SJSA1 (cell line): ENCODE results near the gene NUP37. TPM values are rescaled to one million over a fixed set of nuclear protein-coding genes. Genes with fewer than 3 reads are reported as not detected.
"Not testable (repeated sequence)": the region's sequence is repeated elsewhere in the genome, so short reads cannot be mapped to it uniquely, and the experiment has no call there.

ENCODE experiments used
- DNase-seq, 2 experiments: peaks; one replicate each; pipeline ENCODE4 v3.0.0-alpha.2; 2015 to 2020; ENCODE audit warnings: low spot score in 2 of 2, low read depth in 1 of 2
- H3K27ac ChIP-seq: fragments of 250-450 bp; sonication (Bioruptor Pico); 2 replicates; pipeline ENCODE4 v1.5.1; 2020; ENCODE audit warnings: mild to moderate bottlenecking, moderate library complexity
- H3K27me3 ChIP-seq: fragments of 250-450 bp; sonication (Bioruptor Pico); replicated peaks from 2 replicates; pipeline ENCODE4 v1.5.1; 2020; ENCODE audit warnings: mild to moderate bottlenecking, moderate library complexity
- H3K36me3 ChIP-seq: fragments of 250-450 bp; sonication (Bioruptor Pico); 2 replicates; pipeline ENCODE4 v1.5.1; 2020; ENCODE audit warnings: mild to moderate bottlenecking
- H3K4me1 ChIP-seq: fragments of 250-450 bp; sonication (Bioruptor Pico); replicated peaks from 2 replicates; pipeline ENCODE4 v1.6.1; 2021; ENCODE audit warnings: mild to moderate bottlenecking
- H3K4me3 ChIP-seq: fragments of 250-450 bp; sonication (Bioruptor Pico); 2 replicates; pipeline ENCODE4 v1.5.1; 2020; ENCODE audit warnings: mild to moderate bottlenecking
- H3K9me3 ChIP-seq: fragments of 250-450 bp; sonication (Bioruptor Pico); replicated peaks from 2 replicates; pipeline ENCODE4 v1.5.1; 2020; ENCODE audit warnings: mild to moderate bottlenecking
- total RNA-seq: library from RNA; depleted of rRNA; stranded (reverse); fragments of >200 nt; shearing (Covaris generic); gene quantifications from 2 replicates; pipeline ENCODE4 v1.2.3, GENCODE V29; 2014

NUP37 gene
- total RNA-seq, 1 experiment from 2014 or later = 85.3 TPM

DNA sequence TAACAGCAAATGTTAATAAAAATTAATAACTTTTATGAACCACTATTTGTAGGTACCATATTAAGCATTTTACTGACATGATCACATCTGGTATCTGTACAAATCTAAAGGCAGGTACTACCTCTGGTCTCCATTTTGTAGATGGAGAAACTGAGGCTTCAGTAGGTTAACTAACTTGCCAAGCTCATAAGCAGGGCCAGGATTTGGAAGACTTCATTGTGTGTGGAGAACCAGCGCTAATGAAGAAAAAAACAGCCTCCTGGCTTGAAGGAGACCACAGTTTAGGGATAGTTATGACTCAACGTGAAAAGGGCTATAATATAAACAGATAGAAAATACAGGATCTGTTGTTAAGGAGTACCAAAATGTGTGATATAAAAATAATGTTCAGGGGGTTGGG lies 1.0 kb downstream of the NUP37 start:
- peak in 1 of 2 experiments; percentile 2 for DNase-seq
- H3K36me3 ChIP-seq = peaks cover 40% of the 10 kb centered on the region
- no peaks in the 10 kb centered on the region for H3K27me3 ChIP-seq
- H3K27ac ChIP-seq = no peak overlapping the region
- H3K4me1 ChIP-seq = peaks cover 15% of the 10 kb centered on the region
- peak overlapping the region; percentile 70 for H3K4me3 ChIP-seq
- no peaks in the 10 kb centered on the region for H3K9me3 ChIP-seq

DNA sequence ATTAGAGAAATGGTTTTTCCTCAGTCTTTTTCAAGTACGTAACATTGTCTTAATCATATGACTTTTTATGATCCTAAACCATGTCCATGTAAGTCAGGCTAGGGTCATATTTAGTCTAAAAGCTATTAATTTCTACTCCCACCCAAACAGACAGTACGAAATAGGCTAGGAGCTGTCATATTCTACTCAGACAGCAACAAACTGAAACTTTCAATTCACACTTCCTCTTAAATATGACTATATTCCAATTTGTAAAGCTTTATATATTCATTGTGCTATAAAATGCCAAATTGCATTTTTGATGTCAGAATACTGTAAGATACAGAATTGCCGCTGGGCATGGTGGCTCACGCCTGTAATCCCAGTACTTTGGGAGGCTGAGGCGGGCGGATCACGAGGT lies 3.5 kb downstream of the NUP37 start:
- Histone ChIP-seq H3K27ac (no peak overlapping the region), H3K36me3 (peaks cover 45% of the 10 kb centered on the region), H3K9me3 (no peaks in the 10 kb centered on the region), H3K4me3 (no peak overlapping the region), H3K27me3 (no peaks in the 10 kb centered on the region), H3K4me1 (peaks cover 10% of the 10 kb centered on the region)
- no peak for DNase-seq

DNA sequence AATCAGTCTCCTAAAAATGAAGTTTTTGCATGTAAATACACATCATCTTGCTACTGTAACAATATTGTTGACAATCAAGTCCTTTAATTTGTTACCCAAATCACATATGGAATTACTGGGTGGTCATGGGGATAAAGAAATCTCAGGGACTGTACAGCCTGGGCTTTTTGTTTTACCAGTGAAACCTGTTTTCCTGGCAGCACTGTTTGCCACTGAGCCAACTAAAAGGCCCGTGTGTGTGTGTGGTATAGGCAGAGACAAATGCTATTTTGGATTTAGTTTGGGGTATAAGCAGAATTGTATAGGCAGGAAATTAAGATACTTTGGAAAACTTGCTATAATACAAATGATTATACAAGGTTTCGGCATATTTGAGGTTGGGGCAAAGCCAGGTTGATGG lies 5.7 kb downstream of the NUP37 start:
- no peaks in the 10 kb centered on the region for H3K9me3 ChIP-seq
- peaks cover 5% of the 10 kb centered on the region for H3K4me1 ChIP-seq
- H3K27ac ChIP-seq = no peak overlapping the region
- H3K4me3 ChIP-seq = no peak overlapping the region
- peaks cover 54% of the 10 kb centered on the region for H3K36me3 ChIP-seq
- no peak for DNase-seq
- no peaks in the 10 kb centered on the region for H3K27me3 ChIP-seq

DNA sequence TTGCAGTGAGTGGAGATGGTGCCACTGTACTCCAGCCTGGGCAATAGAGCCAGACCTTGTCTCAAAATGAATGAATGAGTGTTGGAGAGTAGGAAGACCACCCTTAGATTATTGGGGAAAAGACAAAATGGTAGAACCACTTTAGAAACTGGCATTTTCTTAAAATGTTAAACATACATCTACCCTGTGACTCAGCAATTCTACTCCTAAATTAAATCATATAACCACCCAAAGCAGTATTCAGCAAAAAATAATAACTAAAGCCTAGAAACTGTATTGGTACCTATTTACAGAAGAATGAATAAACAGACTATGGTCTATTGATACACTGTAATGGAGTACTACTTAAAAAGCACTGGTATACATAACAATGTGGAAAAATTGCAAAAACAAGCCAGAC lies 9.1 kb downstream of the NUP37 start:
- H3K27ac ChIP-seq = no peak overlapping the region
- no peaks in the 10 kb centered on the region for H3K27me3 ChIP-seq
- H3K36me3 ChIP-seq = peaks cover 60% of the 10 kb centered on the region
- DNase-seq = no peak
- no peaks in the 10 kb centered on the region for H3K4me1 ChIP-seq
- no peaks in the 10 kb centered on the region for H3K9me3 ChIP-seq
- no peak overlapping the region for H3K4me3 ChIP-seq

DNA sequence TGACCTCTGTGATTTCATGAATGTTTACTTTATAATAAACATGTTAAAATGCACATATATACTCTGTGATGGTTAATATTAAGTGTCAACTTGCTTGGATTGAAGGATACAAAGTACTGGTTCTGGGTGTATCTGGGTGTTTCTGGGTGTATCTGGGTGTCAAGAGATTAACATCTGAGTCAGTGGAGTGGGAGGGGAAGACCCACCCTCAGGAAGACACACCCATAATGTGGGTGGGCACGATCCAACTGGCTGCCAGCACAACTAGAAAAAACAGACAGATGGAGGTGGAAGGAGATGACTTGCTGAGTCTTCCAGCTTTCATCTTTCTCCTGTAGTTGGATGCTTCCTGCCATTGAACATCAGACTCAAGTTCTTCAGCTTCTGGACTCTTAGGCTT lies 11.9 kb downstream of the NUP37 start:
- no peak for DNase-seq
- H3K4me1 ChIP-seq = no peaks in the 10 kb centered on the region
- H3K9me3 ChIP-seq = no peaks in the 10 kb centered on the region
- H3K36me3 ChIP-seq = peaks cover 78% of the 10 kb centered on the region
- no peaks in the 10 kb centered on the region for H3K27me3 ChIP-seq
- H3K27ac ChIP-seq = no peak overlapping the region
- H3K4me3 ChIP-seq = no peak overlapping the region

DNA sequence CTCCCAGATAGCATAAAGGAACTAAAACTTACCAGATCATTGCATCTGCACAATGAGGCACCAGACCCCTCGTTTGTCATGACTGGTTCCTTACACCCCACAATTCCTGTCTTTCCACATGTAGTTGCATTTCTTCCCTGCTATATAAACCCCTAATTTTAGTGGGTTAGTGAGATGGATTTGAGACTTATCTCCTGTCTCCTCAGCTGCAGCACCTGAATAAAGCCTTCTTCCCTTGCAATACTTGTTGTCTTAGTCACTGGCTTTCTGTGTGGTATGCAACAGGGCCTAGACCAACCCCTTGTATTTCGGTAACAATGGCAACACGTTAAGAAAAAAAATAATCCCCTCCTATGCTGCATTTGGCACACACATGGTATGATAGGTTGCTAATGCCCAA lies 13.0 kb downstream of the NUP37 start:
- H3K27me3 ChIP-seq = no peaks in the 10 kb centered on the region
- no peaks in the 10 kb centered on the region for H3K4me1 ChIP-seq
- no peak overlapping the region for H3K27ac ChIP-seq
- no peak for DNase-seq
- no peak overlapping the region for H3K4me3 ChIP-seq
- peaks cover 87% of the 10 kb centered on the region for H3K36me3 ChIP-seq
- no peaks in the 10 kb centered on the region for H3K9me3 ChIP-seq

DNA sequence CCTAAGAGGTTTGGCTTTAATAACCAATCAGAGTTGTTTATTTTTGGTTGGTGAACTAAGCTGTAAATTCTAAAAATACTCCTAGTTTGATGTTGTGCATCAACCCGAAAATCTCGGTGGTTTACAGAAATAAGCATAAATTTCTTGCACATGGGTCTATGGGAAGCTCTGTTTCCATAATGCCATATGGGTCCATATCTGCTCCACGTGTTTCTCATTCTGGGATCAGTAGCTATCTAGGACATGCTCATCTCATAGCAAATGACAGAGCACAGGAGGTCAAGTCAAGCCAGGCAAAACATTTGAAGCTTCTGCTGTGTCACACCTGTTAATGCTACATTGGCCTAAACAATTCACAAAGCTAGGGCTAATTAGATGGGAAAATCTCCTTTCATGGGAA lies 23.1 kb downstream of the NUP37 start:
- H3K4me3 ChIP-seq = no peak overlapping the region
- H3K9me3 ChIP-seq = no peaks in the 10 kb centered on the region
- no peaks in the 10 kb centered on the region for H3K27me3 ChIP-seq
- no peak for DNase-seq
- H3K36me3 ChIP-seq = peaks cover 24% of the 10 kb centered on the region
- H3K4me1 ChIP-seq = peaks cover 3% of the 10 kb centered on the region; the same call in 1 of the 2 replicates
- no peak overlapping the region for H3K27ac ChIP-seq

DNA sequence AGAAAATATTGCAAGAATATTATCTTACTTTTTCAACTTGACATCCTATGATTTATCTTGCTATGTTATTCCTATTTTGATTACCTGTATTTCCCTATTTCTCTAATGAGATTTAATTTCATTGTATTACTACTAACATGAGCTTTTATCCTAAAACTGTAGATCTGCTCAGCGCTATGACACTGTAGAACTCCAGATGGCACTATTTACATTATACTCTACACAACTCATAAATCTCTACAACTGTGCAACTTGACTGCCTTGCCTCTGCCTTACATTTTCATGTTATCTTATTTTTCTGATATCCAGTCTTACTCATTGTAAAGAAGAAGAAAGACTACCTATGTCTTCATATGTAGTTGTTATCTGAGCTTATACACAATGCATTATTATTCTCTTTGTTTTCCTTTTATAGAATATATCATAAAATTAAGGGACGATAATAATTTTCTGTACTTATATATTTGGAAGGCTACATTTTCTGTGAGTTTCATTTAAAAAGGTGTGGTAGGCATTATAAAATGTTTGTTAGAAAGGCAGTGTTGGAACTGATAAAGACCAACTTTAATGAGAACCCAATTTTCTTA lies 24.1 kb downstream of the NUP37 start:
- H3K36me3 ChIP-seq = peaks cover 23% of the 10 kb centered on the region
- no peaks in the 10 kb centered on the region for H3K27me3 ChIP-seq
- no peak overlapping the region for H3K4me3 ChIP-seq
- no peak overlapping the region for H3K27ac ChIP-seq
- no peaks in the 10 kb centered on the region for H3K9me3 ChIP-seq
- peak in 1 of 2 experiments; percentile 5 for DNase-seq
- peaks cover 3% of the 10 kb centered on the region; the same call in 1 of the 2 replicates for H3K4me1 ChIP-seq

DNA sequence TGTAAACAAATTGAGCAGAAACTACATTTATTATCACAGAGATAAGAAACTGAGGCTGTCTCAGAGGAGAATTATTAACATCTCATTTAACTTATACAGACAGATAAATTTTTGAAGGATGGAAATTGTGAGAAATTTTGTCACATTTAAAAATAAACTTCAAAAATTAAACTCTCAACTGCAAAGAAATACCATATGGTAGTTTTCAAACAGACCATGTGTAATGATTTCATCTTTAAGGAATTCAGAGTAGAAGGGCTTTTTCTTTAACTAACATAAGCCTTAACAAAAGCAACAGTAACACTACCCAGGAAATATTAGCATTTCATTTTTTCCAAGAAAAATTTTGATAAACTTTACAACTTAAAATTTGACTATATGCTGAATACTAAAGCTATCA lies 26.6 kb downstream of the NUP37 start:
- peak in 1 of 2 experiments; percentile 20 for DNase-seq
- Histone ChIP-seq H3K4me1 (peaks cover 3% of the 10 kb centered on the region; the same call in 1 of the 2 replicates), H3K27ac (no peak overlapping the region; the same call in 1 of the 2 replicates), H3K27me3 (no peaks in the 10 kb centered on the region), H3K9me3 (no peaks in the 10 kb centered on the region), H3K36me3 (peaks cover 11% of the 10 kb centered on the region), H3K4me3 (no peak overlapping the region)

DNA sequence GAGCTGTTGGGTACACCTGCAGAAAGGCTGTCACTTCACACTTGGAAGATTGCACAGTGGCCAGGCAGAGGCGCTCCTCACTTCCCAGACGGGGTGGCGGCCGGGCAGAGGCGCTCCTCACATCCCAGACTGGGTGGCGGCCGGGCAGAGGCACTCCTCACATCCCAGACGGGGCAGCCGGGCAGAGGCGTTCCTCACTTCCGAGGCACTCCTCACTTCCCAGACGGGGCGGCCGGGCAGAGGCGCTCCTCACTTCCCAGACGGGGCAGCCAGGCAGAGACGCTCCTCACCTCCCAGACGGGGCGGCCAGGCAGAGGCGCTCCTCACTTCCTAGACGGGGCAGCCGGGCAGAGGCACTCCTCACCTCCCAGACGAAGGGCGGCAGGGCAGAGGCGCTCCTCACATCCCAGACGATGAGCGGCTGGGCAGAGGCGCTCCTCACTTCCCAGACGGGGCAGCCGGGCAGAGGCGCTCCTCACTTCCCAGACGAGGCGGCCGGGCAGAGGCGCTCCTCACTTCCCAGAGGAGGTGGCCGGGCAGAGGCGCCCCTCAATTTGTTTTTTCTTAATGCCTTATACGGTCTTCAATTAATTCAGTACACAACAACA lies 30.6 kb downstream of the NUP37 start:
- not testable (repeated sequence) for DNase-seq, H3K9me3 ChIP-seq, H3K4me1 ChIP-seq, H3K27ac ChIP-seq, H3K27me3 ChIP-seq, H3K4me3 ChIP-seq
- H3K36me3 ChIP-seq = peaks cover 23% of the 10 kb centered on the region

DNA sequence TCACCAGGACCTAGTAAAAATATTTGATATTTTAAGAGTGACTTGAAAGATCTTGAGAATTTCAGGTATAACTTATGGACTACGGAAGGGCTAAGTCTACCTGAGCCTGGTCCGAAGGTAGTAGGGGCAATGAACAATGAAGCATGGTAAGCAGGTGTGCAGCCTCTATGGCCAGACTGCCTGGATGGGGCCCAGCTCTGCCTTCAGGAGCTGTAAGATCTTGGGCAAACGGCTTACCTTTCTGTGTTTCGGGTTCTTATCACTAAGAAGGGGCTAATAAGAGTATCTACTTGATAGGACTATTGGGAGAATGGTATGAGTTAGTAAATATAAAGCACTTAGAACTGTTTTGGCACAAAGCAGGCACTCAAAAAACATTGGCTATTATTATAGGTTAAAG lies 39.1 kb downstream of the NUP37 start:
- no peak for DNase-seq
- Histone ChIP-seq H3K9me3 (no peaks in the 10 kb centered on the region), H3K4me3 (no peak overlapping the region), H3K27me3 (no peaks in the 10 kb centered on the region), H3K4me1 (no peaks in the 10 kb centered on the region), H3K36me3 (peaks cover 47% of the 10 kb centered on the region), H3K27ac (no peak overlapping the region)

DNA sequence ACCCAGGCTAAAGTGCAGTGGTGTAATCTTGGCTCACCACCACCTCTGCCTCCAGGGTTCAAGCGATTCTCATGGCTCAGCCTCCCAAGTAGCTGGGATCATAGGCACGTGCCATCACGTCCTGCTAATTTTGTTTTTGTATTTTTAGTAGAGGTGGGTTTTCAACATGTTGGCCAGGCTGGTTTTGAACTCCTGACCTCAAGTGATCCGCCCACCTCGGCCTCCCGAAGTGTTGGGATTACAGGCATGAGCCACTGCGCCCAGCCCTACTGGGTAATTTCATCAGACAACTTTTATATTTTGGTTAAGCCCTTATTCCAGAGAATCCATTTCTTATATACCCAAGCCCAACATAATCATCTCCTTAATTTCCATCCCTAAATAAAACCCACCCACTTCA lies 47.8 kb downstream of the NUP37 start:
- DNase-seq, H3K27ac ChIP-seq, H3K9me3 ChIP-seq, H3K4me1 ChIP-seq, H3K4me3 ChIP-seq, H3K27me3 ChIP-seq: not testable (repeated sequence)
- peaks cover 15% of the 10 kb centered on the region for H3K36me3 ChIP-seq

DNA sequence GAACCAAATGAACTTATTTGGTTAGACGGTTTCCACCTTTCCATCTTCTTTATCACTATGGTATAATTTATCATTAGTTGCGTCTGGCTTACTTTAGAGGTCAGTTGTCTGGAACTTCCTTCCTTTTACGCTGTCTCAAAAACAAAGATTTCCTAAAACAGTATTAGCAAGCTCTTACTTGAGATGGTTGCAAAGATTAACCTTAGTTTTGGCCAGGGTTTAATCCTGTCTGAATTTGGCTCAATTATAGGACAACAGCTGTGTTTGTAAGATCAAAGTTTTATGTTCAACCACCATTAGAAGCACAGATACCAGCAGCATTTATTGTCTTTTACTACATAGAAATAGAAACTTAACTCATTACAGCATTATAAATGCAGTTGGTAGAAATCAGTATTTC lies 50.2 kb downstream of the NUP37 start:
- no peak overlapping the region for H3K27ac ChIP-seq
- no peaks in the 10 kb centered on the region for H3K27me3 ChIP-seq
- no peak overlapping the region for H3K4me3 ChIP-seq
- H3K4me1 ChIP-seq = no peaks in the 10 kb centered on the region; the same call in 1 of the 2 replicates
- H3K9me3 ChIP-seq = no peaks in the 10 kb centered on the region
- peaks cover 4% of the 10 kb centered on the region; the same call in 1 of the 2 replicates for H3K36me3 ChIP-seq
- DNase-seq = no peak

DNA sequence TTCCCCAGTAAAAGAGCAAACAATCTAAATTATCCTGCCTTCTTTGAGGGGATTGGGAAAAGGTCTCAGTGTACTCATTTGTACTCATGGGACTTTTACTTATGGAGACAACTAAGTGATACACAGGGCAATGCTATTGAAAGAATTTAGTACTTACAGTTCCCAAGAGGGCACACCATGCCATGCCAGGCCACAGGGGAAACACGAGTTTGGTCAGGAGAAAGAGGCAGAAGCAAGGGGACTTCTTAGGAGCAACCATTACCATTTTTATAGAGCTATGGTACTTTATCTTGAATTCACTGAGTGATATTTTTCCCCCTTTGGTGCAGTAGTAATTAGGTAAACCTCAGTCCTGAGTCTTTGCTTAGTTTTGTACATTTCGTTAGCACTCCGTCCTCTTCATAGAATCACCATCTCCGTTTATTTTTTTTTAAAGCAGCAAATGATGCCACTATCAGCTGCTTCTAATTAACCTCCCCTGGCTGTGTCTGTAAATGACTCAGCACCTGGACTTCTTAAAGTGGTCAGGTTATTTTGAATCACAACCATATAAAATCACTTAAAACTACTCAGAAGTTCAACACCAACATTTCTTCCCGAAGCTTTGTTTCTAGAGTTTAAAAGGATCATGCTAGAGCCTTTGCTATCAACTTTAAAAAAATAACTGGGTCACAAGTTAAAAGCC lies 52.2 kb downstream of the NUP37 start:
- Histone ChIP-seq H3K9me3 (no peaks in the 10 kb centered on the region), H3K27ac (no peak overlapping the region), H3K4me1 (no peaks in the 10 kb centered on the region; the same call in 1 of the 2 replicates), H3K27me3 (no peaks in the 10 kb centered on the region), H3K36me3 (no peaks in the 10 kb centered on the region), H3K4me3 (no peak overlapping the region)
- DNase-seq = peak in 1 of 2 experiments; percentile 2
